ENCODE results near the gene PCSK2. TPM values are rescaled to one million over a fixed set of nuclear protein-coding genes. Genes with fewer than 3 reads are reported as not detected.

Gene PCSK2
- total RNA-seq, 1 donor from 2014 or later: not detected

- intact Hi-C loops (cut with micrococcal nuclease): no loop called here
These were observed 35.9 kb downstream of the PCSK2 start for GRCh38 chr20:17262786-17263185.

- intact Hi-C loops (cut with micrococcal nuclease): no loop called here
These were observed 46.9 kb downstream of the PCSK2 start for GRCh38 chr20:17273717-17274116.

GRCh38 chr20:17276101-17276500 is 49.3 kb downstream of the PCSK2 start:
- intact Hi-C loops (cut with micrococcal nuclease): no loop called here

GRCh38 chr20:17281478-17281877 is 54.6 kb downstream of the PCSK2 start:
- intact Hi-C loops (cut with micrococcal nuclease): no loop called here

- intact Hi-C loops (cut with micrococcal nuclease): no loop called here
These were observed 55.7 kb downstream of the PCSK2 start for GRCh38 chr20:17282501-17282900.

GRCh38 chr20:17287503-17287902 is 60.7 kb downstream of the PCSK2 start:
- intact Hi-C loops (cut with micrococcal nuclease): no loop called here

GRCh38 chr20:17287998-17288397 is 61.2 kb downstream of the PCSK2 start:
- intact Hi-C loops (cut with micrococcal nuclease): no loop called here

- intact Hi-C loops (cut with micrococcal nuclease): no loop called here
These were observed 68.4 kb downstream of the PCSK2 start for GRCh38 chr20:17295151-17295726.

- intact Hi-C loops (cut with micrococcal nuclease): no loop called here
These were observed 69.2 kb downstream of the PCSK2 start for GRCh38 chr20:17295991-17296390.

GRCh38 chr20:17298171-17298570 is 71.3 kb downstream of the PCSK2 start:
- intact Hi-C loops (cut with micrococcal nuclease): no loop called here

GRCh38 chr20:17298751-17299150 is 71.9 kb downstream of the PCSK2 start:
- intact Hi-C loops (cut with micrococcal nuclease): no loop called here

GRCh38 chr20:17300113-17300512 is 73.3 kb downstream of the PCSK2 start:
- intact Hi-C loops (cut with micrococcal nuclease): no loop called here

- intact Hi-C loops (cut with micrococcal nuclease): no loop called here
These were observed 77.9 kb downstream of the PCSK2 start for GRCh38 chr20:17304774-17305173.

- intact Hi-C loops (cut with micrococcal nuclease): no loop called here
These were observed 79.6 kb downstream of the PCSK2 start for GRCh38 chr20:17306427-17306826.

GRCh38 chr20:17314264-17314663 is 87.4 kb downstream of the PCSK2 start:
- intact Hi-C loops (cut with micrococcal nuclease): no loop called here

- intact Hi-C loops (cut with micrococcal nuclease): no loop called here
These were observed 88.8 kb downstream of the PCSK2 start for GRCh38 chr20:17315407-17316231.

GRCh38 chr20:17316316-17317038 is 89.6 kb downstream of the PCSK2 start:
- intact Hi-C loops (cut with micrococcal nuclease): no loop called here

- intact Hi-C loops (cut with micrococcal nuclease): no loop called here
These were observed 90.5 kb downstream of the PCSK2 start for GRCh38 chr20:17317341-17317740.

- intact Hi-C loops (cut with micrococcal nuclease): no loop called here
These were observed 93.6 kb downstream of the PCSK2 start for GRCh38 chr20:17320456-17320855.

GRCh38 chr20:17326096-17326495 is 99.3 kb downstream of the PCSK2 start:
- intact Hi-C loops (cut with micrococcal nuclease): no loop called here

- intact Hi-C loops (cut with micrococcal nuclease): no loop called here
These were observed 100.6 kb downstream of the PCSK2 start for GRCh38 chr20:17327185-17328148.
